Breast epithelium (tissue), 3 donors: ENCODE results near the gene MARCHF4.

ENCODE experiments used
- CTCF ChIP-seq, 3 donors: fragments of 450-650 bp; IDR thresholded peaks; one replicate each; pipeline ENCODE4 v1.5.1; 2016 to 2017; ENCODE audit warnings: antibody characterized with exemption in 3 of 3, mild to moderate bottlenecking in 3 of 3, moderate library complexity in 3 of 3
- POLR2A ChIP-seq: fragments of 450-650 bp; IDR thresholded peaks from one replicate; pipeline ENCODE4 v1.6.1; 2016; ENCODE audit warnings: antibody characterized with exemption, mild to moderate bottlenecking, moderate library complexity

GRCh38 chr2:216351172-216351925 is 20.9 kb downstream of the MARCHF4 start:
- TF ChIP-seq CTCF (IDR thresholded peaks at IDR 0.05) (no peak), POLR2A (no peak)
